NCI-H446 treated with DMSO at 0.1 percent for 48 hours (cell line): ENCODE data around the gene CSNK1G1.
"Not testable (repeated sequence)": the region's sequence is repeated elsewhere in the genome, so short reads cannot be mapped to it uniquely, and the experiment has no call there.

Experiments
- DNase-seq: peaks from one replicate; lab custom pipeline; 2025; lab: John Stamatoyannopoulos, UW

The CSNK1G1 gene

DNA sequence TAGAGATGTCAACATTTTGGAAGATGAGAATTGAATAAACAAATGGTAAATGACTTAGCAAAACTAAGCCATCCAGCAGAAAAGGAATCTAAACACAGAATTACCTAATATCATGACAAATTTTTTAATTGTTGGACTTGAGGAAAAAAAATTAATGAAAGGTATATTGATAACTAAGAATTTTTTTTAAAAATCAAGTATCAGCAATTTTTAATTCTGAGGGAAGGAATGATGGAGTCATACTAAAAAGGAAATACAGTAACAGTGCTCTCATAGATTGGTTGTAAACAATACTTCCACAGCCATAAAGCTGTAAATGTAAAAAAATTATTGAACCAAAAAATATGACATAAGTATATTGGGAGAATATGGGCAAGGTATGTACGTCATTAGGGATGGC is 68.0 kb downstream of the CSNK1G1 start:
- no peak for DNase-seq

- DNase-seq = no peak
Observed at GRCh38 chr15:64286473-64286872, 69.5 kb downstream of the CSNK1G1 start.

DNA sequence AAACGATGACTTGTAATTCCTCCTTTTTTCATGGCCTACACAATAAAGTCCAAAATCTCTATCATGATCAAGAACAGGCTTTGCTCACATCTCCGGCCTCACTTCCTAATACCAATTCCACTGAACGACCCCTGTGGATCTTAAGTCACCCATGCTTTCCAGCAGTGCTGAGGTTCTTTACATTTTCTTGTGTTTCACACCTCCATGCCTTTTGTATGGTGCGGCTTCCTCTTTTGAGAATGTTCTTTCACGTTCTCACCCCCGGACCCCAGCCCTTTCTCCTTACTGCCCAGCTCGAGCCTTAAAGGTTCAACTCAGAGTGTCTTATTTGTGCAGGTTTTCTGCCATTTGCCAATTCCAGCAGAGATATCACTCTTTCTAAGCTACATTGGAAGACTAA is 70.1 kb downstream of the CSNK1G1 start:
- DNase-seq = no peak

- DNase-seq = no peak
Observed at GRCh38 chr15:64285150-64285549, 70.8 kb downstream of the CSNK1G1 start.

DNA sequence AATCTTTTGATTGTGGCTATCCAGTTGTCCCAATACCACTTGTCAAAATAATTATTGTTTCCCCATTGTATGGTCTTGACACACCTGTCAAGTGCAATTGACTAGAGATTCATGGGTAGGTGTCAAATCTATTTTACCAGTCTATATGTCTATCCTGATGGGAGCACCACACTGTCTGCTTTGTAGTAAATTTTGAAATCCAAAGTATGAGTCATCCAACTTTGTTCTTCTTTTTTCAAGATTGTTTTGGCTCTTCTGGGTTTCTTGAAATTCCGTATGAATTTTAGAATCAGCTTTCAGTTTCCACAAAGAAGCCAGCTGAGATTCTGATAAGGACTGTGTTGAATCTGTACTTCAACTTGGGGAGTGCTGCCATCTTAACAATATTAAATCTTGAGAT is 71.9 kb downstream of the CSNK1G1 start:
- no peak for DNase-seq

DNA sequence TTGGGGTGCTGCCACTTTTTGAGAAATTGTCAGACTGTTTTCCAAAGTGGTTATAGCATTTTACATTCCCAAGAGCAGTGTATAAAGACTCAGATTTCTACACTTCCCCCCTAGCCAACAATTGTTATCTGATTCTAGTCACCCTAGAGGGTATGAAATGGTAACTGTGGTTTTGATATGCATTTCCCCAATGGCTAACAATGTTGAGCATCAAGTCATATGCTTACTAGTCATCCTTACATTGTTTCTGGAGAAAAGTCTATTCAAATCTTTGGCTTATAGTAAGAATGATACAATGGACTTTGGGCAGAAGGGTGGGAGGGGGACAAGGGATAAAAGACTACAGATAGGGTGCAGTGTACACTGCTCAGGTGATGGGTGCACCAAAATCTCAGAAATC is 73.3 kb downstream of the CSNK1G1 start:
- no peak for DNase-seq

- DNase-seq = no peak
Observed at GRCh38 chr15:64279131-64279530, 76.8 kb downstream of the CSNK1G1 start.

DNA sequence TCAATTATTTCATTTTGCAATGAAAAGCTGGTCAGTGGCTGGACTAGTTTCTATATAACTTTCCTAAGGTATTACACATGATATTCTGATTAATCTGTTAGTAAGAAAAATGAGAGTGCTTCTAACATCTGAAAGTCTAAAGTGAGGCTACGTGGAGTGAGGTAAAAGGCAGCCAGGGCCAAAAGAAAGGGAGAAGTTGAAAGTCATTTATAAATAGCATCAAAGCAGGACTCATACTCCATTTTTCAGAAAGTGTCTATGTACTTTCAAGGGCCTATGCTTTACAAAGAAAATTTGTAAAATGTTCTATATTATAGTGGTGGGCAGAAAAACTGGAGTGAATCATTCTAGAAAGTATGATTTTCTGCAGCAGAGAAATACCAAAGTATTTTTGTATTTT is 80.0 kb downstream of the CSNK1G1 start:
- DNase-seq = no peak

- no peak for DNase-seq
Observed at GRCh38 chr15:64274341-64274950, 81.5 kb downstream of the CSNK1G1 start.

DNA sequence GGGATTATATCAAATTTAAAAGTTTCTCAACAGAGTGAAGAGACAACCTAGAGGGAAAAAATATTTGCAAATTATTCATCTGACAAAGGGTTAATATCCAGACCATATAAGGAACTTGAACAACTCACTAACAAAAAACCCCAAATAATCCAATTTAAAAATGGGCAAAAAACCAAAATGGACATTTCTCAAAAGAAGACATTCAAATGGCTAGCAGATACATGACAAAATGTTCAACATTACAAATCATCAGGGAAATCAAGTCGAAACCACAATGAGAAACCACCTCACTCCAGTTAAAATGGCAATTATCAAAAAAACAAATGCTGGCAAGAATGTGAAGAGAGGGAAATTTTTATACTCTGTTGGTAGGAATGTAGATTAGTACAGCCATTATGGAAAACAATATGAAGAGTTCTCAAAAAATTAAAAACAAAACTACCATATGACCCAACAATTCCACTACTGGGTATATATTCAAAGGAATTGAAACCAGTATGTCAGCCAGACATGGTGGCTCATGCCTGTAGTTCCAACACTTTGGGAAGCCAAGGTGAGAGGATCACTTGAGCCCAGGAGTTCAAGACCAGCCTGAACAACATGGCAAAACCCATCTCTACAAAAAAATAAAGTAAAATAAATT is 88.5 kb downstream of the CSNK1G1 start:
- DNase-seq = no peak

- not testable (repeated sequence) for DNase-seq
Observed at GRCh38 chr15:64265188-64265587, 90.8 kb downstream of the CSNK1G1 start.

- DNase-seq = no peak
Observed at GRCh38 chr15:64264502-64264901, 91.5 kb downstream of the CSNK1G1 start.

- DNase-seq = no peak
Observed at GRCh38 chr15:64263567-64263966, 92.4 kb downstream of the CSNK1G1 start.

DNA sequence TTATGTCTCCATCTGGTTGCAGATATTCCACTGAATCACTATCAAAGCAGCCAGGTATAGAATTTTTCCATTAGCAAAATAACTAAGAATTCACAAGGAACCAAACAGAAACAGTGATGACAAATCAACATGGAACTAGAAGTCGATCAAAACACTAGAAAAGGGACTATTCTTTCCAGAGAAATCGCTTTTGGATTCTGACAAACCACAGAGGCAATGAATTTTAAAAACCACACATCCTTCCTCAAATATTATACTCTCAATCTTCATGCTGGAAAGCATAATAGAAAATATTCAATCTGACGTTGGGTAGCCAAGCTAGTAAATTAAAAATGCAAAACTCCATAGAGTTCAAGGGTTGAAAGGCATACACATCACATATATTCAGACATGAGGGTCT is 99.9 kb downstream of the CSNK1G1 start:
- no peak for DNase-seq

- DNase-seq = no peak
Observed at GRCh38 chr15:64251658-64252057, 104.3 kb downstream of the CSNK1G1 start.

DNA sequence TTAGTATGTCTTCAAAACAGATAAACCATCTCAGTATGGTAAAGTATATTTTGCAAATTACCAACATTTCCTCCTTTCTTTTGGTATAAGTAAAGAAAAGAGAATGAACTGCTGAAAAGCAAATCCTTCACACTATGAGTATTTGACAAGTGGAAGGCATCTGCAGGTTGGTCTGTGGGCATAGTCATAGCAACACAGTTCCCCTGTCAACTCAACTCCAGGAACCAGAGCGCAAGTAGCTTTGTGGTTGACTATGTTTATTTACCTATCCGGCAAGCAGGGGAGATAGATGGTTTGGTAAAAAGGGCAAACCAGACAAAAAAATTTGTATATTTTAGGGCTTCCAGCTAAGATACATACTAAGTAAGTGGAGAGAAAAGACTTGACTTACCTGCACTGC is 104.9 kb downstream of the CSNK1G1 start:
- no peak for DNase-seq

GRCh38 chr15:64249883-64250575 is 105.9 kb downstream of the CSNK1G1 start:
- DNase-seq = no peak

- no peak for DNase-seq
Observed at GRCh38 chr15:64249406-64249805, 106.6 kb downstream of the CSNK1G1 start.

DNA sequence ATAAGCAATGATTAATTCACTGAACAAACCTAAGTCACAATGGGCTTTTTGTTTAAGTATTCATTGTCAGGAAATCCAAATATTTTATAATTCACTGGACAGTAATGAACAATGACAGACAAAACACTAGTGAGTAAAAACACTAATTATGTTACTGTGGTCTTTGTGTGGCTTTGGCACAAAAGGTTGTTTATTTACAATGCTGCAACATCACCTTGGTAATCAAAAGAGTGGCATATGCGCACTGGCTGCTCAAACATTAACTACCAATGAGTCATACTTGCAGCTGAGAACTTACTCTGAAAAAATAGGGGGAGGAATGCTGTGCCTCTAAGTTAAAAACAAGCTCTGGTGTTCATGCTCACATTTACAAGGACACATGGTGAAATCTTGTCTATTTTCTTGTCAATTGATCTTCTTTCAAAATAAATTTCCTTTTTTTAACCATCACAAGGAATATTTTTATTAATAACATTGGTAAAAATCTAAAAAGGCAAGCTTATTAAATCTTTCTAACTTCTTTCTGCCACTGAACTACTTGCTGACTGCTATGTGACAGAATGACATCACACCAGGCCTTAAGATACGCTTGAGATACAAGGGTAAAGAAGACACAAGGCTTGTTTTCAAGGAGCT is 107.9 kb downstream of the CSNK1G1 start:
- DNase-seq = peak; percentile 86

- DNase-seq = no peak
Observed at GRCh38 chr15:64247535-64247905, 108.5 kb downstream of the CSNK1G1 start.

DNA sequence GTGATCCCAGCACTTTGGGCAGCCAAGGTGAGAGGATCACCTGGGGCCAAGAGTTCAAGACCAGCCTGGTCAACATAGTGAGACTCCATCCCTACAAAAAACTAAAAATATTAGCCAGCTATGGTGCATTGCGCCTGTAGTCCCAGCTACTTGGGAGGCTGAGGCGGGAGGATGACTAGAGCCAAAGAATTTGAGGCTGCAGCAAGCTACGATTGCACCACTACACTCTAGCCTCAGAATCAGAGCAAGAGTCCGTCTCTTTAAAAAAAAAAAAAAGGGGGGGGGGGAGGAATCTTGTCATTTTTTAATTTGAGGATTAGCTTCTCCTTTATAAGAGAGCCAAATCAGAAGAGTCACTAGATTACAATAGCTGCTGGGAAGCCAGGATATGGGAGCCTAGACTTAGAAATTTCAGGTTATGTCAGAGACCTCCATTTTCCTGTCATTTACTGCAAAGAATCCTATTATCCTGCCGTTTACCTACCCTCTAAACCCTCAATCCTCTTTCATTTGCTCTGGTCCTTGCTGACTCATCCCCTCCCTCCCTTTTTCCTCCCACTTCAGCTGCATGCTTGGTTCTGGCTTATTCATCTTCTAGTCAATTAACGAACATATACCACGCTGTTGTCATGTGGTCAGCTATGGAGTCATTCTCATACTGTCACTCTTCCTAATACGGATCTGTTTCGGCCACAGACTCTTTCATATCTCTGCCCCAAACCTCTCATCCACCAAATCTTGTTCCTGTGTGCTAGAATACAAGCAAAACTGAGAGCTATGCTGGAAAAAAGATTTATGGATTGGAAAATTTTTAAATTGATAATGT is 109.4 kb downstream of the CSNK1G1 start:
- peak; percentile 31 for DNase-seq

- no peak for DNase-seq
Observed at GRCh38 chr15:64245405-64245804, 110.6 kb downstream of the CSNK1G1 start.
